Loucy (cell line): ENCODE results near the gene RPL27.

Source experiments
- CTCF ChIP-seq: fragments of 200-600 bp; sonication (generic); conservative IDR thresholded peaks from 2 replicates; pipeline ENCODE4 v1.5.1; 2014; ENCODE audit warnings: mild to moderate bottlenecking, antibody characterized with exemption, low read length
- EZH2phosphoT487 ChIP-seq: fragments of 200-600 bp; IDR thresholded peaks from 2 replicates; pipeline ENCODE4 v1.6.1; 2018; ENCODE audit warnings: antibody characterized with exemption, mild to moderate bottlenecking, moderate library complexity, borderline replicate concordance

DNA sequence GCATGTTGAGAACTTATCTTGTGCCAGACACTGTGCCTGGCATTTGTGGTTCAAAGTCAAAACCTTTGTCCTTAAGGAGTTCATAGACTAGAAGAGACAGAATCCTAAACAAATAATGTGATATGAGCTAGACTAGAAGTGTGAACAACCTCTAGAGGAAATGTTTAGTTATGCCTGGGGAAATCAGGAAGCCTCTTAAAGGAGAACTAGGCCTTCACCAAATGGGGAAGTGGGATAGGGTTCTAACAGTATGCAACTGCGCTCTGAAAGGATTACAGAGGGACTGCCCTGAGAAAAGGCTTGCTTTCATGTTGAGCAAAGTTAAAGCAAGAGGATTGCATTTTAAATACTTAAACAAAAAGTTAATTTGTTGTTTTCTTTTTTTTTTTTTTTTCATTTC is 13.0 kb upstream of the RPL27 start:
- TF ChIP-seq EZH2phosphoT487 (no peak), CTCF (no peak)
